ENCODE results near the gene GTF2IRD1. TPM values are rescaled to one million over a fixed set of nuclear protein-coding genes. Genes with fewer than 3 reads are reported as not detected.

The GTF2IRD1 gene
- total and polyA plus RNA-seq, 2 experiments from 2014 or later = 28.7 to 37.1 TPM

GRCh38 chr7:74567318-74567668, 113.6 kb downstream of the GTF2IRD1 start:
- Mint-ChIP-seq H3K27me3 (ENCODE audit: insufficient read depth, low read depth, poor library complexity) (peaks cover 14% of the 10 kb centered on the region), H3K4me1 (peaks cover 8% of the 10 kb centered on the region), H3K9me3 (no peaks in the 10 kb centered on the region), H3K27ac (no peak overlapping the region; the same call in 1 of the 2 replicates), H3K36me3 (ENCODE audit: low read depth) (peaks cover 17% of the 10 kb centered on the region; the same call in 2 of the 3 replicates), H3K4me3 (no peak overlapping the region)
- H2AFZ ChIP-seq = no peak overlapping the region
- H3K4me1 ChIP-seq (ENCODE audit: insufficient read depth) = no peaks in the 10 kb centered on the region
- H4K20me1 ChIP-seq (replicated peaks; ENCODE audit: insufficient read depth) = no peaks in the 10 kb centered on the region
- no peaks in the 10 kb centered on the region for H3K27me3 ChIP-seq (ENCODE audit: insufficient read depth)
- no peaks in the 10 kb centered on the region for H3F3A ChIP-seq (replicated peaks; ENCODE audit: low read depth)
- DNase-seq (ENCODE audit: low spot score) (no peak), ATAC-seq (no peak)
- H3K4me3 ChIP-seq = no peak overlapping the region
- H3K79me2 ChIP-seq (replicated peaks; ENCODE audit: insufficient read depth) = no peaks in the 10 kb centered on the region
- no peak overlapping the region for H3K4me2 ChIP-seq
- H3K36me3 ChIP-seq (ENCODE audit: insufficient read depth) = no peaks in the 10 kb centered on the region
- H3K9me2 ChIP-seq (ENCODE audit: insufficient read depth) = no peaks in the 10 kb centered on the region
- TF ChIP-seq NANOG (IDR thresholded peaks at IDR 0.05; ENCODE audit: borderline replicate concordance) (no peak), EZH2phosphoT487 (IDR thresholded peaks at IDR 0.05; ENCODE audit: unreplicated experiment) (no peak), ZNF331 (CRISPR knock-in tag; IDR thresholded peaks at IDR 0.05; ENCODE audit: low read depth) (no peak), CREB1 (CRISPR knock-in tag; IDR thresholded peaks at IDR 0.05; ENCODE audit: low read depth) (no peak), JUNB (IDR thresholded peaks at IDR 0.05; ENCODE audit: unreplicated experiment) (no peak), POLR2AphosphoS5 (IDR thresholded peaks at IDR 0.05; ENCODE audit: low read depth) (no peak), EZH2 (IDR thresholded peaks at IDR 0.05; ENCODE audit: low read depth, unreplicated experiment) (no peak), CTCF (conservative IDR thresholded peaks at IDR 0.05; ENCODE audit: low read depth in 2 of 2) (no peak), ETS1 (IDR thresholded peaks at IDR 0.05) (no peak), STAT1 (IDR thresholded peaks at IDR 0.05; ENCODE audit: unreplicated experiment) (no peak), ZNF114 (CRISPR knock-in tag; IDR thresholded peaks at IDR 0.05) (no peak)
- TF ChIP-seq, protein P1, sequence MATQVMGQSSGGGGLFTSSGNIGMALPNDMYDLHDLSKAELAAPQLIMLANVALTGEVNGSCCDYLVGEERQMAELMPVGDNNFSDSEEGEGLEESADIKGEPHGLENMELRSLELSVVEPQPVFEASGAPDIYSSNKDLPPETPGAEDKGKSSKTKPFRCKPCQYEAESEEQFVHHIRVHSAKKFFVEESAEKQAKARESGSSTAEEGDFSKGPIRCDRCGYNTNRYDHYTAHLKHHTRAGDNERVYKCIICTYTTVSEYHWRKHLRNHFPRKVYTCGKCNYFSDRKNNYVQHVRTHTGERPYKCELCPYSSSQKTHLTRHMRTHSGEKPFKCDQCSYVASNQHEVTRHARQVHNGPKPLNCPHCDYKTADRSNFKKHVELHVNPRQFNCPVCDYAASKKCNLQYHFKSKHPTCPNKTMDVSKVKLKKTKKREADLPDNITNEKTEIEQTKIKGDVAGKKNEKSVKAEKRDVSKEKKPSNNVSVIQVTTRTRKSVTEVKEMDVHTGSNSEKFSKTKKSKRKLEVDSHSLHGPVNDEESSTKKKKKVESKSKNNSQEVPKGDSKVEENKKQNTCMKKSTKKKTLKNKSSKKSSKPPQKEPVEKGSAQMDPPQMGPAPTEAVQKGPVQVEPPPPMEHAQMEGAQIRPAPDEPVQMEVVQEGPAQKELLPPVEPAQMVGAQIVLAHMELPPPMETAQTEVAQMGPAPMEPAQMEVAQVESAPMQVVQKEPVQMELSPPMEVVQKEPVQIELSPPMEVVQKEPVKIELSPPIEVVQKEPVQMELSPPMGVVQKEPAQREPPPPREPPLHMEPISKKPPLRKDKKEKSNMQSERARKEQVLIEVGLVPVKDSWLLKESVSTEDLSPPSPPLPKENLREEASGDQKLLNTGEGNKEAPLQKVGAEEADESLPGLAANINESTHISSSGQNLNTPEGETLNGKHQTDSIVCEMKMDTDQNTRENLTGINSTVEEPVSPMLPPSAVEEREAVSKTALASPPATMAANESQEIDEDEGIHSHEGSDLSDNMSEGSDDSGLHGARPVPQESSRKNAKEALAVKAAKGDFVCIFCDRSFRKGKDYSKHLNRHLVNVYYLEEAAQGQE (IDR thresholded peaks at IDR 0.05; ENCODE audit: unreplicated experiment) = no peak
- TF ChIP-seq, protein P2, sequence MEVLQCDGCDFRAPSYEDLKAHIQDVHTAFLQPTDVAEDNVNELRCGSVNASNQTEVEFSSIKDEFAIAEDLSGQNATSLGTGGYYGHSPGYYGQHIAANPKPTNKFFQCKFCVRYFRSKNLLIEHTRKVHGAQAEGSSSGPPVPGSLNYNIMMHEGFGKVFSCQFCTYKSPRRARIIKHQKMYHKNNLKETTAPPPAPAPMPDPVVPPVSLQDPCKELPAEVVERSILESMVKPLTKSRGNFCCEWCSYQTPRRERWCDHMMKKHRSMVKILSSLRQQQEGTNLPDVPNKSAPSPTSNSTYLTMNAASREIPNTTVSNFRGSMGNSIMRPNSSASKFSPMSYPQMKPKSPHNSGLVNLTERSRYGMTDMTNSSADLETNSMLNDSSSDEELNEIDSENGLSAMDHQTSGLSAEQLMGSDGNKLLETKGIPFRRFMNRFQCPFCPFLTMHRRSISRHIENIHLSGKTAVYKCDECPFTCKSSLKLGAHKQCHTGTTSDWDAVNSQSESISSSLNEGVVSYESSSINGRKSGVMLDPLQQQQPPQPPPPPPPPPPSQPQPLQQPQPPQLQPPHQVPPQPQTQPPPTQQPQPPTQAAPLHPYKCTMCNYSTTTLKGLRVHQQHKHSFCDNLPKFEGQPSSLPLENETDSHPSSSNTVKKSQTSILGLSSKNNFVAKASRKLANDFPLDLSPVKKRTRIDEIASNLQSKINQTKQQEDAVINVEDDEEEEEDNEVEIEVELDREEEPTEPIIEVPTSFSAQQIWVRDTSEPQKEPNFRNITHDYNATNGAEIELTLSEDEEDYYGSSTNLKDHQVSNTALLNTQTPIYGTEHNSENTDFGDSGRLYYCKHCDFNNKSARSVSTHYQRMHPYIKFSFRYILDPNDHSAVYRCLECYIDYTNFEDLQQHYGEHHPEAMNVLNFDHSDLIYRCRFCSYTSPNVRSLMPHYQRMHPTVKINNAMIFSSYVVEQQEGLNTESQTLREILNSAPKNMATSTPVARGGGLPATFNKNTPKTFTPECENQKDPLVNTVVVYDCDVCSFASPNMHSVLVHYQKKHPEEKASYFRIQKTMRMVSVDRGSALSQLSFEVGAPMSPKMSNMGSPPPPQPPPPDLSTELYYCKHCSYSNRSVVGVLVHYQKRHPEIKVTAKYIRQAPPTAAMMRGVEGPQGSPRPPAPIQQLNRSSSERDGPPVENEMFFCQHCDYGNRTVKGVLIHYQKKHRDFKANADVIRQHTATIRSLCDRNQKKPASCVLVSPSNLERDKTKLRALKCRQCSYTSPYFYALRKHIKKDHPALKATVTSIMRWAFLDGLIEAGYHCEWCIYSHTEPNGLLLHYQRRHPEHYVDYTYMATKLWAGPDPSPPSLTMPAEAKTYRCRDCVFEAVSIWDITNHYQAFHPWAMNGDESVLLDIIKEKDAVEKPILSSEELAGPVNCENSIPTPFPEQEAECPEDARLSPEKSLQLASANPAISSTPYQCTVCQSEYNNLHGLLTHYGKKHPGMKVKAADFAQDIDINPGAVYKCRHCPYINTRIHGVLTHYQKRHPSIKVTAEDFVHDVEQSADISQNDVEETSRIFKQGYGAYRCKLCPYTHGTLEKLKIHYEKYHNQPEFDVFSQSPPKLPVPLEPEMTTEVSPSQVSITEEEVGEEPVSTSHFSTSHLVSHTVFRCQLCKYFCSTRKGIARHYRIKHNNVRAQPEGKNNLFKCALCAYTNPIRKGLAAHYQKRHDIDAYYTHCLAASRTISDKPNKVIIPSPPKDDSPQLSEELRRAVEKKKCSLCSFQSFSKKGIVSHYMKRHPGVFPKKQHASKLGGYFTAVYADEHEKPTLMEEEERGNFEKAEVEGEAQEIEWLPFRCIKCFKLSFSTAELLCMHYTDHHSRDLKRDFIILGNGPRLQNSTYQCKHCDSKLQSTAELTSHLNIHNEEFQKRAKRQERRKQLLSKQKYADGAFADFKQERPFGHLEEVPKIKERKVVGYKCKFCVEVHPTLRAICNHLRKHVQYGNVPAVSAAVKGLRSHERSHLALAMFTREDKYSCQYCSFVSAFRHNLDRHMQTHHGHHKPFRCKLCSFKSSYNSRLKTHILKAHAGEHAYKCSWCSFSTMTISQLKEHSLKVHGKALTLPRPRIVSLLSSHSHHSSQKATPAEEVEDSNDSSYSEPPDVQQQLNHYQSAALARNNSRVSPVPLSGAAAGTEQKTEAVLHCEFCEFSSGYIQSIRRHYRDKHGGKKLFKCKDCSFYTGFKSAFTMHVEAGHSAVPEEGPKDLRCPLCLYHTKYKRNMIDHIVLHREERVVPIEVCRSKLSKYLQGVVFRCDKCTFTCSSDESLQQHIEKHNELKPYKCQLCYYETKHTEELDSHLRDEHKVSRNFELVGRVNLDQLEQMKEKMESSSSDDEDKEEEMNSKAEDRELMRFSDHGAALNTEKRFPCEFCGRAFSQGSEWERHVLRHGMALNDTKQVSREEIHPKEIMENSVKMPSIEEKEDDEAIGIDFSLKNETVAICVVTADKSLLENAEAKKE (CRISPR knock-in tag; IDR thresholded peaks at IDR 0.05) = no peak
- H3K27ac ChIP-seq (ENCODE audit: low read depth) = no peak overlapping the region
